Measurements from ENCODE around the gene FXYD1.

Gene FXYD1

DNA sequence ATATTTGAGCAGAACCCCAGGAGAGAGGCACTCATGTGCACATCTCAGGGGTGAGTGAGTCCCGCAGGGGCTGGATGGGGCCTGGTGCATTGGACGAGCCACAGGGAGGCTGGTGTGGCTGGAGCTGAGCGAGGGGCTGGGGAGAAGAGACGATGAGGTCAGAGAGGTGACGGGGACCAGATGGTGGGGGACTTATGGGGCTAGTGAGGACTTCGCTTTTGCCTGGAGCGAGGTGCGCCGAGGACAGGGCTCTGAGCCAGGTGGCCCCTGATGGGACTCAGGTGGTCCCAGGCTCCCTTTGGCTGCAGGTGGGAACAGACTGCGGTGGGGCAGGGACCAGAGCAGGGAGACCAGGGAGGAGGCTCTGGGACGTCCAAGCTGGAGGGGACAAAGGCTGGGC, 29.9 kb upstream of the FXYD1 start:
- no peak for DNase-seq

GRCh38 chr19:35109395-35110112, 29.1 kb upstream of the FXYD1 start:
- DNase-seq, result no peak

- DNase-seq, result no peak
Measured at GRCh38 chr19:35110974-35111373, 27.6 kb upstream of the FXYD1 start.

DNA sequence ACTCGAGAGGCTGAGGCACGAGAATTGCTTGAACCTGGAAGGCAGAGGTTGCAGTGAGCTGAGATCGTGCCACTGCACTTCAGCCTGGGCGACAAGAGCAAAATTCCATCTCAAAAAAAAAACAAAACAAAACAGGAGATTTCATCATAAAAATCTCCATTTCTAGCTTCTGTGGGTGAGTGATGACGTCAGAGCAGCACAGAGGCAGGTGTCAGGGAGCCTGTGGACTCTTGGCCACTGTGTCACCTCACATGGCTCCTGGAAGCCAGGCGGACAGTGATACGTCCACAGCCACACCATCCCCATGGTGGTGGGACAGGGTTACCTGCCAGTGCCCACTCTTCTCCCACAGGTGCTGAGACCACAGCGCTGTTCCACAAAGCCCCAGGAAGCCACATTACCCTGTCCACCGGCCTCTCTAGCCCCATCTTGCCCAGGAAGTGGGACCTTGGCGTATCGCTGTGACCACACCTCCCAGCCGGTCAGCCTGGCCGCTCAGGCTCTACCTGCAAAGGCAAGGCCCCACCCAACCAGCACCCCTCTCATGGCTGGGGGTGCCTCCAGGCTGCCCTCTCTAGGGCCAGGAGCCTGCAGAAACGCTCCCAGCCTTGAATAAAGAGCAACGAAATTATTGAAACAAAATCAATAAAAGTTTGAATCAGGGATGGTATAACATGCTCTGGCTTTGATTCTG, 25.5 kb upstream of the FXYD1 start:
- no peak for DNase-seq

- DNase-seq, result peak; percentile 90
Measured at GRCh38 chr19:35114353-35115176, 24.1 kb upstream of the FXYD1 start.

DNA sequence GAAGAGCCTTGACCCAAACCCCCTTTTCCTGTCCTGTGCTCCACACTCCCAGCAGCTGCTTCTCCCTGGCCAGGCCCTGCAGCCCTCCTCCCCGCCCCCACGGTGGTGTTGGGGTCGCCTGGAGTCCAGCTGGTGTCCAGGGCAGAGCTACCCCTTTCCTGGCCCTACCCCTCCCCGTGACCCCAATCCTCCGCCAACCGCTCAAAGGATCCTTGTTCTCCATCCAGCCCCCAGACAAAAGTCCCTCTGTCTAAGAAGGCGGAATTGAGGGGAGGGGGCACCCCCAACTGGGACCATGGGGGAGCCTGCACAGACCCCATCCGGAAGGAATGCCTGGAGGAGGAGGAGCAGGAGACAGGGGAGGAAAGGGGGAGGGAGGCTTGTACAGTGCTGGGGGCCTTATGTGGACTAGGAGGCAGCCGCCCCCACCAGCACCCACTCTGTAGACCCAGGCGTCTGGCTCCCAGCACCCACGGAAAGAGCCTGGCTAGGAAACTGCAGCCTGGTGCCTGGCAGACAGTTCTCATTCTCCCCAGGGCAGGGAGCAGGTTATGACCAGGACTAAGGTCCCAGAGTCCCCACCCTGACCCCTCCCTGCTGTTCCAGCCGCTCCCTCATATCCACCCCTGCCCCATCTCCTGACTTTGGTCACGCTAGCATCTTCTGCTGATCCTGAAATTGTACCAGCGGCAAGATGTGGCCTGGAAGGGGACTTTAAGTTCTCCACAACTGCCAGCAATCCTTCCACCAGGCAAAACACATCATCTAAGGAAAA, 23.3 kb upstream of the FXYD1 start, which contains the start of gene FXYD3:
Gene FXYD3, plus strand, starts transcription at position 647 of the 775 bp plus-strand sequence. CDS start 3,554 bp downstream, outside the sequence.
- DNase-seq, result no peak

GRCh38 chr19:35116072-35116801, 22.4 kb upstream of the FXYD1 start:
- DNase-seq, result no peak

DNA sequence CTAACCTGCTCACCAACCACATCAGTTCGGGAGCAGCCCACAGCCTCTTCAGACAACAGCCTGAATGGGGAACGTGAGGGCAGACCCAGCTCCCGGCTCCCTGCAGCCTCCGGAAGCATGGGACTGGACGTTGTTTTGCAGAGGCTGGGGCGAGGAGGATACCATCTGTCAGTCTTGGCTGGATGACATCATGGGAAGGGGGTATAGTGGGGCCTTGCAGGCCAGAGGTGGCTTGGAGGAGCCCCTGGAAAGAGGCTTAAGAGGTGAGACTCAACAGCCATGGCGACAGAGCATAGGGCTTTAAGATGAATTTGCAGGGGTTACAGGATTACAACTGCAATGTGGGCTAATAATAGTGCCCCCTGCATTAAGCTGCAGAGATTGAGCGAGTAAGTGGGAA, 21.5 kb upstream of the FXYD1 start:
- no peak for DNase-seq

GRCh38 chr19:35117799-35118198, 20.8 kb upstream of the FXYD1 start:
- DNase-seq, result no peak

- DNase-seq, result no peak
Measured at GRCh38 chr19:35118268-35119020, 20.2 kb upstream of the FXYD1 start.

GRCh38 chr19:35119091-35119490, 19.5 kb upstream of the FXYD1 start:
- DNase-seq, result no peak

DNA sequence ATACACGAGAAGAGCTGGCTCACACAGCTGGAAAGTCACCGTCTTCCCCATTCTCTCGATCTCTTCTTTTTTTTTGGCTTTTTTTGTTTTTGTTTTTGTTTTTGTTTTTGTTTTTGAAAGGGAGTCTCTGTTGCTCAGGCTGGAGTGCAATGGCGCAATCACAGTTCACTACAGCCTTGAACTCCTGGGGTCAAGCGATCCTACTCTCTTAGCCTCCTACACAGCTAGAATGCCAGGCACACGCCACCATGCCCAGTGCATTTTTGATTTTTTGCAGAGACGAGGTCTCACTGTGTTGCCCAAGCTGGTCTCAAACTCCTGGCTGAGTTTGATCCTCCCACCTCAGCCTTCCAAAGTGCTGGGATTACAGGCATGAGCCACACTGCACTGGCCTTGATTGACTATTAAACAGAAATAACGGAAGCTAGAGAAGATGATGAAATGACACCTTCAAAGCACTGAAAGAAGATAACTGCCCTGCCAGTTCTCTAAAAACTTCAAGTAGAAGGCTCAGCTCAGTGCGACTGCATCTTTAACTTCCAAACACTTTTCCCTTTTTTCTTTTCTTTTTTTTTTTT, 19.0 kb upstream of the FXYD1 start:
- DNase-seq, result no peak

DNA sequence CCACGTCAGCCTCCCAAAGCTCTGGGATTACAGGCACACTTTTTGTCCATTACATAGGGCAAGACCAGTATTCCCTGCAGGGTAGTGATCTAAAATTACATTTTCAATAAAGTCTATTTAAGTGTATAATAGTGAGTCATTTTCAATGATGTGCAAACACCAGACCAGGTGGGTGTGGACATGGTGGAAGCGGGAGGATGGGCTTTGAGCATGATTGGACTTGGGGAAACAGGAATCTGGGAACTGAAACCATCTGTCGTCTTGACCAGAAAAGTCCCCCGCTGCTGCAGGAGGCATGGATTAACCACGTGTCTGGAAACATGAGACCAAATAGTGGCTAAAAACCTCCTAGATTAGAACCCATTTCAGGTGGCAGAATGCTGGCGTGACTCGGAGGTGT, 18.1 kb upstream of the FXYD1 start:
- no peak for DNase-seq

- DNase-seq, result no peak
Measured at GRCh38 chr19:35120898-35121297, 17.7 kb upstream of the FXYD1 start.

DNA sequence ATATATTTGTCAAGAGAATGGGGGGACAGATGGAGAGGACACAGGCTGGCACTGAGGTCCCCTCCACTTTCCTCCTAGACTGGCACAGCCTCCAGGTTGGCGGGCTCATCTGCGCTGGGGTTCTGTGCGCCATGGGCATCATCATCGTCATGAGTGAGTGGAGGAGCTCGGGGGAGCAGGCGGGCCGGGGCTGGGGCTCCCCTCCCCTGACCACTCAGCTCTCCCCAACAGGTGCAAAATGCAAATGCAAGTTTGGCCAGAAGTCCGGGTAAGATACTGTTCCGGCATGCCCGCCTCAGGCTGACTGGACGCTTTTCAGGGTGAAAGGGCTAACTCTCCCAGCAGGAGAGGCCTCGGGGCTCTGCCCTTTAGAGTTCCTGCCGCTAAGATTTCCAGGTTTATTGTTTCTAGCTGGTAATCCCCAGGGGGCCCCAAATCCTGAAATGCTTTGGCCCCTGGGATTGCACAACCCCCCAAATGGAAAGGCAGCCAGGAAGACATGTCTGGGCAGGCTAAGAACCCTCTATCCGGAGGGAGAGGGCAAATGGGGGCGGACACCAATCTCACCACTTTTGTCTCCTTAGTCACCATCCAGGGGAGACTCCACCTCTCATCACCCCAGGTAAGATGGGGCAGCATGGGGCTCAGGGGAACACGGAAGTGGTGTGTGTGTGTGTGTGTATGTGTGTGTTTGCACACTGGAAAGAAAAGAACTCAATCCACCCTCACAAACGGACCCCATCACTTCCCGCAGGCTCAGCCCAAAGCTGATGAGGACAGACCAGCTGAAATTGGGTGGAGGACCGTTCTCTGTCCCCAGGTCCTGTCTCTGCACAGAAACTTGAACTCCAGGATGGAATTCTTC, 15.7 kb upstream of the FXYD1 start:
- no peak for DNase-seq

GRCh38 chr19:35123573-35123972, 15.1 kb upstream of the FXYD1 start:
- DNase-seq, result no peak

DNA sequence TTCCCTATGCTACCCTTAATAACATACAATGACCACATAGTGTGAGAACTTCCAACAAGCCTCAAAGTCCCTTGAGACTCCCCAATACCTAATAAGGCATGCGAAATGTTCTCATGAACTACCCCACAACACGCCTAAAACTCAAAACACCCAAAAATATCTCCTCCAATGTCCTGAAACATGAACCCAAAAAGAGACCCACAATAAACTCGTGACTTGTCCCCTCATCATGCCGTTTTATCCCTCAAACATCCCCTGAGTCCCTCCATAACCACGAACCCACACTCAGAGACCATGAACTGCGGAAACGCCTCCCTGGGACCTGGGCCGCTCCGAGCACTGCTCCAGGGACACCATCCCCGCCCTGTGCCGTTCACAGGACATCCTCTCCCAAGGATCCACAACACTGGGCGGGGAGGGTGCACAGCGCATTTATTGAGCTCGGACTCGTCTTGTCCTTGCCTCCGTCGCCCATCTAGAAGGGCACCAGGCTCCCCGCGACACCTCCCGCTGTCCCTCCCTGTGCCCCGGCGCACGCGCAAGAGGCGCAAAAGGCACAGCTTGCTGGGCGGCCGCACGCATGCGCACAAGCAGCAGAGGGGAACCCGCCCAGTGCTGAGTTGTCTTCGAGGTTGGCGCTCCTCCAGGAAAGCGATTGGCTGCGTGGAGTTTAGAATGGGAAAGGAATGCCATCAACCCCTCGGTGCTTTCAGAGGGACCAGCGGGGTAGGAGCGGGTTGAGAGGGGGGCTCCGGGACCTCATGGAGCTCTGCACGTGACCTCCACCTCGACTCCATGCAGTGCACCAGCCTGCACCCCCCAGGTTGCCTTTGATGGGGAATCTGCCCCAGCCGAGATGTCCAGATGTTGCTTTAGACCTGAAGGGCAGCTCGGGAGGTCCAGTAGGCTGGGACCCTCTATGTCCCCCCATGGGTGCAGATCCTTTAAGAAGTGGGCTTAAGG, 14.2 kb upstream of the FXYD1 start:
- peak; percentile 93 for DNase-seq

GRCh38 chr19:35125270-35125717, 13.3 kb upstream of the FXYD1 start:
- DNase-seq, result no peak

All from right forelimb (tissue), 1 donor.